ENCODE results near the gene FOCAD. TPM values are rescaled to one million over a fixed set of nuclear protein-coding genes. Genes with fewer than 3 reads are reported as not detected.
A peak's percentile ranks its signal among the peaks of the same experiment; 100 is the strongest.

FOCAD gene
- total and polyA plus RNA-seq, 2 donors, result 12.7 to 32.3 TPM

DNA sequence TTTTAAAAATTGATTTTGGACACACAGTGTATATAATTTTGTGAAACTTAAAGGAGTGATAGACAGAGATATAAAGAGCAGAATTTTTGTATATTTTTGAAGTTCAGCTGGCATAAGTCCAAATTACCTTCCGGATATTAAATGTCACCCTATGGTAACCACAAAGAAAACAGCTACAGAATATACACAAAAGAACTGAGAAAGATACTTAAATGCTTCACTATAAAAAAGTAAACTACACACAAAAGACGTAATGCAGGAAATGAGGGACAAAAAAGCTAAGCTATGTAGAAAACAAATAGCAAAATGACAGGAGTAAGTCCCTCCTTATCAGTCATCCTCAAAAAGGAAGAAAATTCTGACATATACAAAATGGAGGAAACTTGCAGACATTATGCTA lies 318.0 kb downstream of the FOCAD start:
- 11% methylated on average over 2 of the region's 2 CpGs for WGBS
- H3K4me3 ChIP-seq (ENCODE audit: low read length in 2 of 2), result no peak overlapping the region
- H3K36me3 ChIP-seq (ENCODE audit: control insufficient read depth in 2 of 2, insufficient read depth in 2 of 2, low read length in 1 of 2), result peaks cover 9 to 21% of the 10 kb centered on the region in 2 donors
- DNase-seq (ENCODE audit: low read depth in 6 of 9, low spot score in 9 of 9), result no peak
- H3K27ac ChIP-seq (ENCODE audit: low read depth in 1 of 2, low read length in 1 of 2), result peak overlapping the region in 1 of 2 donors; percentile 47
- H3K27me3 ChIP-seq (ENCODE audit: control insufficient read depth in 2 of 2, insufficient read depth in 1 of 2, low read length in 1 of 2), result no peaks in the 10 kb centered on the region
- H3K4me1 ChIP-seq (ENCODE audit: control insufficient read depth in 2 of 2, insufficient read depth in 2 of 2, low read length in 2 of 2), result no peaks in the 10 kb centered on the region
- no peaks in the 10 kb centered on the region for H3K9me3 ChIP-seq (ENCODE audit: control insufficient read depth in 2 of 2, insufficient read depth in 1 of 2, low read length in 1 of 2)

DNA sequence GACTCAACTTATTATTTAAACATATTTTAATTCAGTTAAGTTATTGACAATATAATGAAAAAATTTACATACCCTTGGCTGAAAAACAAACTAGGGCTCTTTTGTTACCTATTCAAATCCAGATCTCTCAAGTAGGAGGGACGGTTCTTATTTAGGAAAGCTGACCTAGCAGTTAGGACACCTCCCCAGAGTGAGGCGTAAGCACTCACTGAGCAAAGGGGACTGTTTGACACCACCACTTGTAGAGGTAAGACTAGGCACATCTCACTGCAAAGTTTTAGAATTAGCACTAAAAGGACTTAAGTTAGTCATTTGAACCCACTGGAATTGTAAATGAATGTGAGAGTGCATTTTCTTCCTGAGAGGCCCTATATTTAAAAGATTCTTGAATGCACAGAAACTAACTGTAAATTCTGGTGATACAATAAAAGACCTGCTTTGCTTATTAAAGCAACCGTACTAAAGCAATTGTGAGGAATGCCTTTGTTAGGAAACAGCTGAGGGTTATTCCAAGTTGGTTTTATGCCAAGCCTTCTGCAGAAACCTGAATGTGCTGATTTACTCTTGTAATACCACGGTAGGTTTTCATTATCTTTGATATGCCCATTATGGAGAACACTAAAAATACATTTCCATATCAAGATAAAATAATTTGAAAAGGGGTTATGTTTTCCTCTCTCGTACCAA lies 331.2 kb downstream of the FOCAD start:
- peaks cover 0 to 14% of the 10 kb centered on the region in 2 donors for H3K36me3 ChIP-seq (ENCODE audit: control insufficient read depth in 2 of 2, insufficient read depth in 2 of 2, low read length in 1 of 2)
- H3K27me3 ChIP-seq (ENCODE audit: control insufficient read depth in 2 of 2, insufficient read depth in 1 of 2, low read length in 1 of 2), result no peaks in the 10 kb centered on the region
- H3K4me1 ChIP-seq (ENCODE audit: control insufficient read depth in 2 of 2, insufficient read depth in 2 of 2, low read length in 2 of 2), result no peaks in the 10 kb centered on the region
- DNase-seq (ENCODE audit: low read depth in 6 of 9, low spot score in 9 of 9), result no peak
- no peak overlapping the region for H3K4me3 ChIP-seq (ENCODE audit: low read length in 2 of 2)
- no peak overlapping the region for H3K27ac ChIP-seq (ENCODE audit: low read depth in 1 of 2, low read length in 1 of 2)
- H3K9me3 ChIP-seq (ENCODE audit: control insufficient read depth in 2 of 2, insufficient read depth in 1 of 2, low read length in 1 of 2), result no peaks in the 10 kb centered on the region
- 96% methylated on average over 5 of the region's 5 CpGs for WGBS

DNA sequence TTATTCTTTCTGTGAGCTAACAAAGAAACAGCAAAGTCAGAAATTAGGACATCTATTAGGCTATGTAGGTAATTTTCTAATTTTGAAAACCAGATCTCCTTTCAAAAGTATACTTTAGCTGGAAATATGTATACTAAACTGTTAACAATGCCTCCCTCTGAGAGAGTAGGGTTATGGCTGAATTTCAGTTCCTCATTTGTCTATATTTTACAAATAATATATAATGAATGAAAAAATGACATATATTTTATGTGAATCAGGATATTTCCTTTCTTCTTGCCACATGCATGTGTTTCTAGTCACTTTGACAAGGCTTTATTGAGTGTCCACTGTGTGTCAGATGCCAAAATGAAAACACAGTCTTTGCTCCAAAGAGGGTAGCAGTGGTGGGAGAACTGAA lies 331.9 kb downstream of the FOCAD start:
- H3K4me3 ChIP-seq (ENCODE audit: low read length in 2 of 2), result no peak overlapping the region
- H3K9me3 ChIP-seq (ENCODE audit: control insufficient read depth in 2 of 2, insufficient read depth in 1 of 2, low read length in 1 of 2), result no peaks in the 10 kb centered on the region
- DNase-seq (ENCODE audit: low read depth in 6 of 9, low spot score in 9 of 9), result no peak
- H3K27me3 ChIP-seq (ENCODE audit: control insufficient read depth in 2 of 2, insufficient read depth in 1 of 2, low read length in 1 of 2), result no peaks in the 10 kb centered on the region
- no peaks in the 10 kb centered on the region for H3K4me1 ChIP-seq (ENCODE audit: control insufficient read depth in 2 of 2, insufficient read depth in 2 of 2, low read length in 2 of 2)
- H3K27ac ChIP-seq (ENCODE audit: low read depth in 1 of 2, low read length in 1 of 2), result no peak overlapping the region
- peaks cover 0 to 10% of the 10 kb centered on the region in 2 donors for H3K36me3 ChIP-seq (ENCODE audit: control insufficient read depth in 2 of 2, insufficient read depth in 2 of 2, low read length in 1 of 2)

DNA sequence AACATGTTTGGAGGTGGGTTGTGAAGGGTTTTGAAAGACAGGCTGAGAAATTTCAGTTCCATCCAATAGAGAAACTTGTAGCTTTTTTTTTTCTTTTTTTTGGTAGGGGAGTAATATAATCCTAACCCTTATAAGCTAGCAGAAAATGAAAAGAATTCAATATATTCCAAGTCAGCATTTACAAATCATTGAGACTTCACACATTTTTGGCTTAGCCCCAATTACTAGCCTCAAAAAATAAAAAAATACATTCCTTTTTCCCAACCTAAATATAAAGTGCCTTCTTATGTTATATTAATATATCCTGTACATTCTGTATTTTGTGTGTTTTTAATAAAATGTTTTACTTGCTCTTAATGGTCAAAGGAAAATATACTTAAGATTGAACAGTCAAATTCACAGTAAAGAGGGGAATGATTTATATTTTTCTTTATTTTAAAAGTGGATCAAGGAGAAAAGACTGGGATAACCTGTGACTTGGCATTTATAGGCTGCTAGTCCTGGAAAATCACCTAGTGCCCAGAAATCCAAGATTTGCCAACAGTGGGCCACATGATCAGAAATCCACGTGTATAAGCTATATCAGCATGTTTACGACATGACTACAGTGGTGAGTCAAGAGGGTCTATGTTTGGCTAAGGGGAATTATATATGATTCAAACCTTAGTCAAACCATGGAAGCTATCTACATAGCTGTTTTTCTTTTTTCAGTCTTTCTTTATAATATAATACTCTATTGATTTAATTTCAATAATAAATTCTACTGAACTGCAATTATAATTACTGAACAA lies 332.8 kb downstream of the FOCAD start:
- H3K4me1 ChIP-seq (ENCODE audit: control insufficient read depth in 2 of 2, insufficient read depth in 2 of 2, low read length in 2 of 2), result no peaks in the 10 kb centered on the region
- H3K4me3 ChIP-seq (ENCODE audit: low read length in 2 of 2), result no peak overlapping the region
- peaks cover 0 to 5% of the 10 kb centered on the region in 2 donors for H3K36me3 ChIP-seq (ENCODE audit: control insufficient read depth in 2 of 2, insufficient read depth in 2 of 2, low read length in 1 of 2)
- 97% methylated on average over 2 of the region's 2 CpGs for WGBS
- no peak overlapping the region for H3K27ac ChIP-seq (ENCODE audit: low read depth in 1 of 2, low read length in 1 of 2)
- H3K9me3 ChIP-seq (ENCODE audit: control insufficient read depth in 2 of 2, insufficient read depth in 1 of 2, low read length in 1 of 2), result no peaks in the 10 kb centered on the region
- no peaks in the 10 kb centered on the region for H3K27me3 ChIP-seq (ENCODE audit: control insufficient read depth in 2 of 2, insufficient read depth in 1 of 2, low read length in 1 of 2)
- no peak for DNase-seq (ENCODE audit: low read depth in 6 of 9, low spot score in 9 of 9)

DNA sequence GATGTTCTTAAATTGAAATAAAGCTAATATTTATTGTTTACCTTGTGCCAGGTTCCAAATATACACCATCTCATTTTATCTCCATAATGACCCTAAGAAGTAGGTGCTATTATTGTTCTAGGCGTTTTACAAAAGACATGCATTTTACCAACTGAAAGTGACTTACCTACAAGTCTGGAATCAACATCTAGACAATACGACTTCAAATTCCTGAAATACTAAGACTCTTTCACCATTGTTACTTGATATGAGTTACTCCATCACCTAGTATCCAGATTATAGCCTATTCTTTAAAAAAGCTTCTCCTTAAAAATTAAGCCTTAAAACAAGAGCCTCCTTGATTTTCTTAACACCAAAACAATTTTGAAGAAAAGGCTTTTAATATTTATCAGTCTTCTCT lies 334.1 kb downstream of the FOCAD start:
- no peaks in the 10 kb centered on the region for H3K27me3 ChIP-seq (ENCODE audit: control insufficient read depth in 2 of 2, insufficient read depth in 1 of 2, low read length in 1 of 2)
- peaks cover 0 to 5% of the 10 kb centered on the region in 2 donors for H3K36me3 ChIP-seq (ENCODE audit: control insufficient read depth in 2 of 2, insufficient read depth in 2 of 2, low read length in 1 of 2)
- no peak overlapping the region for H3K4me3 ChIP-seq (ENCODE audit: low read length in 2 of 2)
- no peaks in the 10 kb centered on the region for H3K9me3 ChIP-seq (ENCODE audit: control insufficient read depth in 2 of 2, insufficient read depth in 1 of 2, low read length in 1 of 2)
- no peak for DNase-seq (ENCODE audit: low read depth in 6 of 9, low spot score in 9 of 9)
- WGBS, result 99% methylated on average over 2 of the region's 2 CpGs
- no peak overlapping the region for H3K27ac ChIP-seq (ENCODE audit: low read depth in 1 of 2, low read length in 1 of 2)
- H3K4me1 ChIP-seq (ENCODE audit: control insufficient read depth in 2 of 2, insufficient read depth in 2 of 2, low read length in 2 of 2), result no peaks in the 10 kb centered on the region

DNA sequence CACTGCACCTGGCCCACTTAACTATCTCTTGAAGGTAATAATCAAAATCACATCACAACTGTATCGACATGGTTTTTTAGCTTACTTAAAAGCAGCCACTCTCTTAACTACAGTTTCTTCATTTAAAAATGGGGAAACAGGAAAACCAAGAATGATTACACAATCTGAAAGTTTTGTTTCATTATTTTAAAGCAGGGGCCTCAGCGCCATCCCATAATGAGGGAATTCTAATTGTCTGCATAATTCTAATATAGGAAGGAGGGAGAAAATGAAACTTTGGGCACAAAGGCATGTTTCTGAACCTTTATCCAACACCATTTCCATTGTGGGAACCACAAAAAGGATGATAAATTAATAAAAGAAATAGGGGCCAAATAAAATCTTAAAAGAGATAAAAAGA lies 339.8 kb downstream of the FOCAD start:
- H3K27ac ChIP-seq (ENCODE audit: low read depth in 1 of 2, low read length in 1 of 2), result no peak overlapping the region

DNA sequence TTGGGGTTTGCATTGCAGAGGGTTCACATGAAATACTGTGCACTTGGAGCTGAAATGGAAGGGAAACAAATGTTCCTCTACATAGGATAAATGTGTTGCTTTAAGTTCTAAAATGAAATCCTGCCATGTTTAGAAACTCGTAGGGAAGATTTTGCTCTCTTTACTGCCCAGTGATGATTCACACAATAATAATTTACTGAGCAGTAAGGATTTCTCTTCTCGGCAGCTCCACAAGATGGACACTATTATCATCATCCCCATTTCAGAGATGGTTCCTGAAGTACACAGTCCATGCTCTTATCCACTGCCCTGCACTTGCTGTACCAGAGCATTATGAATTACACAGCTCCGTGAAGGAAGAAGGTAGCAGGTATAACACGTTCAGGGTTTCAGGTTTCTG lies 343.2 kb downstream of the FOCAD start:
- Histone ChIP-seq H3K4me3 (ENCODE audit: low read length in 2 of 2) (no peak overlapping the region), H3K36me3 (ENCODE audit: control insufficient read depth in 2 of 2, insufficient read depth in 2 of 2, low read length in 1 of 2) (peaks cover 4 to 7% of the 10 kb centered on the region in 2 donors), H3K27me3 (ENCODE audit: control insufficient read depth in 2 of 2, insufficient read depth in 1 of 2, low read length in 1 of 2) (no peaks in the 10 kb centered on the region), H3K27ac (ENCODE audit: low read depth in 1 of 2, low read length in 1 of 2) (no peak overlapping the region), H3K9me3 (ENCODE audit: control insufficient read depth in 2 of 2, insufficient read depth in 1 of 2, low read length in 1 of 2) (peaks cover 0 to 5% of the 10 kb centered on the region in 2 donors), H3K4me1 (ENCODE audit: control insufficient read depth in 2 of 2, insufficient read depth in 2 of 2, low read length in 2 of 2) (peaks cover 0 to 18% of the 10 kb centered on the region in 2 donors)
- WGBS, result 96% methylated on average over 4 of the region's 4 CpGs
- DNase-seq (ENCODE audit: low read depth in 6 of 9, low spot score in 9 of 9), result no peak

More for the DNA sequence above, 339.8 kb downstream of the FOCAD start:
- Histone ChIP-seq H3K4me3 (ENCODE audit: low read length in 2 of 2) (no peak overlapping the region), H3K27me3 (ENCODE audit: control insufficient read depth in 2 of 2, insufficient read depth in 1 of 2, low read length in 1 of 2) (no peaks in the 10 kb centered on the region), H3K9me3 (ENCODE audit: control insufficient read depth in 2 of 2, insufficient read depth in 1 of 2, low read length in 1 of 2) (no peaks in the 10 kb centered on the region), H3K36me3 (ENCODE audit: control insufficient read depth in 2 of 2, insufficient read depth in 2 of 2, low read length in 1 of 2) (peaks cover 4 to 7% of the 10 kb centered on the region in 2 donors), H3K4me1 (ENCODE audit: control insufficient read depth in 2 of 2, insufficient read depth in 2 of 2, low read length in 2 of 2) (no peaks in the 10 kb centered on the region)
- no peak for DNase-seq (ENCODE audit: low read depth in 6 of 9, low spot score in 9 of 9)
- WGBS, result 66% methylated on average over 2 of the region's 2 CpGs

DNA sequence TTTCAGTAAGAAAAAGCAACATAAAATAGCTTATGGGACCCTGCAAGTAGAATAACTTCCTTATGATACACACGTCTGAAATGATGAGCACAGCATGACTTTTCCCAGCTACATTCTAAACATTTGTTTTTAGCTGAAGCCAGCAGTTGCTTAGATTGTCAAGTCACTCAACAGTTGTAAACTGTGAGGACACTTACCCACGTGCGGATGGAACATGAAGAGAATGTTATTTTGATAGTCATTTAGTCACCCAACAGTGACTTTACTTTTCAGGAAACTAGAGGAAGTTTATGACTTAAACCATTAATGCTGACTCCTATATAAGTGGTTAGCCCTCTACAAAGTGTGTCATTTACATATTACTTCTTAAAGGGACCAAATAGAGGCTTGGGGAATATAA lies 344.4 kb downstream of the FOCAD start:
- H3K27ac ChIP-seq (ENCODE audit: low read depth in 1 of 2, low read length in 1 of 2), result no peak overlapping the region
- WGBS, result 88% methylated on average over 3 of the region's 3 CpGs
- no peak overlapping the region for H3K4me3 ChIP-seq (ENCODE audit: low read length in 2 of 2)
- peaks cover 0 to 18% of the 10 kb centered on the region in 2 donors for H3K4me1 ChIP-seq (ENCODE audit: control insufficient read depth in 2 of 2, insufficient read depth in 2 of 2, low read length in 2 of 2)
- peaks cover 0 to 5% of the 10 kb centered on the region in 2 donors for H3K9me3 ChIP-seq (ENCODE audit: control insufficient read depth in 2 of 2, insufficient read depth in 1 of 2, low read length in 1 of 2)
- no peaks in the 10 kb centered on the region for H3K27me3 ChIP-seq (ENCODE audit: control insufficient read depth in 2 of 2, insufficient read depth in 1 of 2, low read length in 1 of 2)
- DNase-seq (ENCODE audit: low read depth in 6 of 9, low spot score in 9 of 9), result no peak
- peaks cover 4 to 7% of the 10 kb centered on the region in 2 donors for H3K36me3 ChIP-seq (ENCODE audit: control insufficient read depth in 2 of 2, insufficient read depth in 2 of 2, low read length in 1 of 2)

DNA sequence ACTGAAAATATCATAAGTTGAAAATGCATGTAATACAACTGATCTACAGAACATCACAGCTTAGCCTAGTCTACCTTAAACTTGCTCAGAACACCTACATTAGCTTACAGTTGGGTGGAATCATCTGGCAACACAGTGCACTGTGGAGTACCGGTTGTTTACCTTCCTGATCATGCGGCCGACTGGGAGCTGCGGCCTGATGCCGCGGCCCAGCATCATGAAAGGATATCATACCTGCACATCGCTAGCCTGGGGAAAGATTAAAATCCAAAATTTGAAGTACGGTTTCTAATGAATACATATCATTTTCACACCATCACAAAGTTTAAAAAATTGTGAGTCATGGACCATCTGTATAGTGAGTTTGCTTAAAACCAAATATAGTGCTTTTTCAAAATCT lies 345.6 kb downstream of the FOCAD start:
- peaks cover 0 to 5% of the 10 kb centered on the region in 2 donors for H3K9me3 ChIP-seq (ENCODE audit: control insufficient read depth in 2 of 2, insufficient read depth in 1 of 2, low read length in 1 of 2)
- no peak overlapping the region for H3K27ac ChIP-seq (ENCODE audit: low read depth in 1 of 2, low read length in 1 of 2)
- H3K4me1 ChIP-seq (ENCODE audit: control insufficient read depth in 2 of 2, insufficient read depth in 2 of 2, low read length in 2 of 2), result peaks cover 0 to 18% of the 10 kb centered on the region in 2 donors
- no peak for DNase-seq (ENCODE audit: low read depth in 6 of 9, low spot score in 9 of 9)
- H3K36me3 ChIP-seq (ENCODE audit: control insufficient read depth in 2 of 2, insufficient read depth in 2 of 2, low read length in 1 of 2), result peaks cover 4 to 7% of the 10 kb centered on the region in 2 donors
- no peak overlapping the region for H3K4me3 ChIP-seq (ENCODE audit: low read length in 2 of 2)
- H3K27me3 ChIP-seq (ENCODE audit: control insufficient read depth in 2 of 2, insufficient read depth in 1 of 2, low read length in 1 of 2), result no peaks in the 10 kb centered on the region
- WGBS, result 92% methylated on average over 8 of the region's 8 CpGs

All from thymus (tissue), 11 donors.